ENCODE results near the gene TRIM46. TPM values are rescaled to one million over a fixed set of nuclear protein-coding genes. Genes with fewer than 3 reads are reported as not detected.

The TRIM46 gene
- total RNA-seq, 1 experiment from 2014 or later, result 18.4 TPM

GRCh38 chr1:155183775-155184221 is 10.1 kb downstream of the TRIM46 start:
- H3K23ac ChIP-seq (ENCODE audit: insufficient read length, low read depth, low read length), result no peak overlapping the region
- H4K8ac ChIP-seq (replicated peaks; ENCODE audit: insufficient read length, low read depth, low read length), result no peak overlapping the region
- DNase-seq, result no peak
- no peaks in the 10 kb centered on the region for H3K79me2 ChIP-seq (ENCODE audit: insufficient read depth, low read length)
- H3K23me2 ChIP-seq (ENCODE audit: insufficient read length, low read depth, low read length, poor library complexity, severe bottlenecking), result no peaks in the 10 kb centered on the region
- H3K27me3 Mint-ChIP-seq (ENCODE audit: low read depth), result peaks cover 1% of the 10 kb centered on the region; the same call in 1 of the 2 replicates
- H4K5ac ChIP-seq (ENCODE audit: insufficient read length, low read depth, low read length), result no peak overlapping the region
- no peak overlapping the region for H3T11ph ChIP-seq (ENCODE audit: low read length)
- WGBS (ENCODE audit: extremely low coverage, insufficient read length, low lambda C conversion rate), result 100% methylated on average over 1 of the region's 20 CpGs
- peaks cover 17 to 31% of the 10 kb centered on the region in 2 experiments for H3K4me1 Mint-ChIP-seq
- H3K27ac Mint-ChIP-seq, result no peak overlapping the region
- H3K4me3 Mint-ChIP-seq, result no peak overlapping the region
- H2BK5ac ChIP-seq (ENCODE audit: insufficient read length, low read length), result no peak overlapping the region
- no peak overlapping the region for H2AK5ac ChIP-seq (ENCODE audit: insufficient read length, low read length)
- H3K4ac ChIP-seq (ENCODE audit: low read depth, low read length), result no peak overlapping the region
- no peak overlapping the region for H4K91ac ChIP-seq (ENCODE audit: insufficient read length, low read depth, low read length)
- peaks cover 25 to 47% (median 43%) of the 10 kb centered on the region in 3 experiments; a peak in 6 of 7 replicates for H3K36me3 Mint-ChIP-seq (ENCODE audit: insufficient read depth in 1 of 3, low read depth in 3 of 3)
- no peak overlapping the region for H2AFZ ChIP-seq (ENCODE audit: low read length)
- no peaks in the 10 kb centered on the region for H4K20me1 ChIP-seq (ENCODE audit: control insufficient read depth, insufficient read depth, insufficient read length)
- no peaks in the 10 kb centered on the region for H3K79me1 ChIP-seq (ENCODE audit: insufficient read depth, low read depth, low read length, poor library complexity, severe bottlenecking)
- no peak overlapping the region for H2BK120ac ChIP-seq (ENCODE audit: low read depth, low read length, poor library complexity, severe bottlenecking)
- H3K56ac ChIP-seq (ENCODE audit: insufficient read length, low read depth, low read length), result no peak overlapping the region
- H3K4me1 ChIP-seq (ENCODE audit: insufficient read depth, low read length), result peaks cover 3% of the 10 kb centered on the region
- peaks cover 0 to 2% of the 10 kb centered on the region in 2 experiments; a peak in 1 of 5 replicates for H3K9me3 Mint-ChIP-seq
- no peak overlapping the region for H3K27ac ChIP-seq (ENCODE audit: insufficient read length, low read depth, low read length)
- H3K27me3 ChIP-seq (ENCODE audit: insufficient read depth, low read length), result no peaks in the 10 kb centered on the region
- no peak for TF ChIP-seq CTCF (conservative IDR thresholded peaks at IDR 0.05)
- H3K9me3 ChIP-seq (ENCODE audit: control insufficient read depth, low read depth, low read length), result no peaks in the 10 kb centered on the region
- H3K9ac ChIP-seq (ENCODE audit: extremely low read depth, insufficient read length, low read length), result no peak overlapping the region
- H3K14ac ChIP-seq (ENCODE audit: insufficient read depth, low read length), result no peak overlapping the region
- no peak overlapping the region for H2BK15ac ChIP-seq (ENCODE audit: low read depth, low read length)
- no peak overlapping the region for H3K18ac ChIP-seq (ENCODE audit: insufficient read length, low read depth, low read length)
- no peak overlapping the region for H2BK12ac ChIP-seq (ENCODE audit: insufficient read length, low read depth, low read length)
- no peak overlapping the region for H2BK20ac ChIP-seq (ENCODE audit: low read depth, low read length, poor library complexity, severe bottlenecking)
- H3K4me2 ChIP-seq (ENCODE audit: insufficient read depth, insufficient read length, low read length), result no peak overlapping the region

Data from H9 (cell line).